H1 (cell line): ENCODE measurements around the gene DAGLA. TPM values are rescaled to one million over a fixed set of nuclear protein-coding genes. Genes with fewer than 3 reads are reported as not detected.
A peak's percentile ranks its signal among the peaks of the same experiment; 100 is the strongest.

Experiments
- CTCF ChIA-PET: fragments of 300-600 bp; sonication (Branson Sonifier 250); formaldehyde crosslinking; loops from one replicate; lab custom pipeline; 2021; ENCODE audit not compliant: partially characterized antibody; lab: Charles Lee
- POLR2A ChIA-PET: fragments of 300-600 bp; sonication (Branson Sonifier 250); formaldehyde crosslinking; loops from one replicate; lab custom pipeline; 2021; ENCODE audit warnings: inconsistent platforms; ENCODE audit not compliant: partially characterized antibody; lab: Charles Lee
- DNase-seq, 2 experiments: peaks; one replicate each; pipeline versions ENCODE4 v3.0.0 to v3.0.0-alpha.2; 2010 to 2022; ENCODE audit warnings: low spot score in 2 of 2, low read depth in 1 of 2, mixed read lengths in 1 of 2
- FAIRE-seq: peaks from 2 replicates; lab custom pipeline; 2011; peaks lifted over from hg19 to GRCh38; lab: Jason Lieb, UNC
- H2AFZ ChIP-seq: 2 replicates; pipeline ENCODE4 v1.8.1; 2012; ENCODE audit warnings: low read length, inconsistent platforms
- H2AK5ac ChIP-seq: 2 replicates; pipeline ENCODE4 v1.6.1; 2013; ENCODE audit warnings: low read depth, low read length
- H2BK120ac ChIP-seq: replicated peaks from 2 replicates; pipeline ENCODE3; 2013; ENCODE audit warnings: low read depth, low read length, inconsistent platforms
- H2BK12ac ChIP-seq: 2 replicates; pipeline ENCODE4 v1.6.1; 2013; ENCODE audit warnings: low read depth, low read length
- H2BK15ac ChIP-seq: 2 replicates; pipeline ENCODE4 v1.6.1; 2013; ENCODE audit warnings: low read length
- H2BK20ac ChIP-seq: 2 replicates; pipeline ENCODE4 v1.6.1; 2013; ENCODE audit warnings: low read length
- H2BK5ac ChIP-seq: 2 replicates; pipeline ENCODE4 v1.6.1; 2013; ENCODE audit warnings: low read depth, low read length
- H3K14ac ChIP-seq: 2 replicates; pipeline ENCODE4 v1.6.1; 2013; ENCODE audit warnings: inconsistent platforms; ENCODE audit not compliant: insufficient read length
- H3K18ac ChIP-seq: 2 replicates; pipeline ENCODE4 v1.6.1; 2013; ENCODE audit warnings: low read length; ENCODE audit errors: extremely low read depth
- H3K23ac ChIP-seq: 2 replicates; pipeline ENCODE4 v1.6.1; 2013; ENCODE audit warnings: inconsistent platforms; ENCODE audit not compliant: insufficient read length
- H3K23me2 ChIP-seq: 2 replicates; pipeline ENCODE4 v1.6.1; 2013; ENCODE audit warnings: low read depth, low read length
- H3K27ac ChIP-seq: 2 replicates; pipeline ENCODE4 v1.6.1; 2011; ENCODE audit warnings: low read depth, low read length, inconsistent platforms
- H3K27me3 ChIP-seq, 4 experiments: replicated peaks in 1 of 4; 1 replicate in 1 of 4; 2 replicates in 3 of 4; pipeline versions ENCODE4 v1.6.1 to v1.8.1; 2011 to 2013; ENCODE audit warnings: low read length in 3 of 4, mild to moderate bottlenecking in 3 of 4, inconsistent platforms in 2 of 4, mixed read lengths in 2 of 4, moderate library complexity in 1 of 4; ENCODE audit not compliant: control insufficient read depth in 3 of 4, insufficient read depth in 3 of 4; ENCODE audit errors: extremely low read depth in 1 of 4
- H3K36me3 ChIP-seq, 4 experiments: 2 replicates each; pipeline versions ENCODE4 v1.6.1 to v1.8.1; 2011 to 2013; ENCODE audit warnings: mild to moderate bottlenecking in 4 of 4, low read length in 3 of 4, moderate library complexity in 2 of 4, control low read depth in 1 of 4, inconsistent platforms in 1 of 4; ENCODE audit not compliant: insufficient read depth in 4 of 4, control insufficient read depth in 2 of 4
- H3K4ac ChIP-seq: replicated peaks from 2 replicates; pipeline ENCODE3; 2013; ENCODE audit warnings: low read length, low read depth, mixed read lengths, inconsistent platforms; ENCODE audit not compliant: insufficient read length
- H3K4me1 ChIP-seq, 4 experiments: replicated peaks in 1 of 4; 1 replicate in 1 of 4; 2 replicates in 3 of 4; pipeline versions ENCODE4 v1.6.1 to v1.8.1; 2011 to 2013; ENCODE audit warnings: low read length in 3 of 4, inconsistent platforms in 2 of 4, mixed read lengths in 1 of 4; ENCODE audit not compliant: insufficient read depth in 4 of 4, control insufficient read depth in 3 of 4
- H3K4me2 ChIP-seq, 2 experiments: 2 replicates each; pipeline versions ENCODE4 v1.6.1 to v1.8.1; 2011 to 2013; ENCODE audit warnings: low read depth in 2 of 2, low read length in 2 of 2, control low read depth in 1 of 2, inconsistent platforms in 1 of 2, mild to moderate bottlenecking in 1 of 2; ENCODE audit not compliant: insufficient read depth in 1 of 2
- H3K4me3 ChIP-seq, 4 experiments: fragments of 200-600, 300-600 bp in 1 of 4; sonication (generic), shearing (Covaris generic), sonication (Bioruptor Twin) in 1 of 4; 2 replicates each; pipeline versions ENCODE4 v1.5.1 to v1.8.1; 2011 to 2016; ENCODE audit warnings: low read length in 4 of 4, low read depth in 3 of 4, control low read depth in 2 of 4, inconsistent platforms in 2 of 4, mild to moderate bottlenecking in 2 of 4, mixed read lengths in 1 of 4, moderate library complexity in 1 of 4; ENCODE audit not compliant: insufficient read depth in 2 of 4; ENCODE audit errors: extremely low read depth in 1 of 4
- H3K56ac ChIP-seq: replicated peaks from 2 replicates; pipeline ENCODE3; 2013; ENCODE audit warnings: low read depth, mild to moderate bottlenecking, mixed read lengths, low read length, inconsistent platforms; ENCODE audit not compliant: insufficient read length
- H3K79me1 ChIP-seq: 2 replicates; pipeline ENCODE4 v1.6.1; 2013; ENCODE audit warnings: low read depth, low read length, control low read depth
- H3K79me2 ChIP-seq, 2 experiments: 2 replicates each; pipeline versions ENCODE4 v1.6.1 to v1.8.1; 2012 to 2013; ENCODE audit warnings: low read length in 2 of 2, mild to moderate bottlenecking in 2 of 2, inconsistent platforms in 1 of 2; ENCODE audit not compliant: insufficient read depth in 2 of 2, control insufficient read depth in 1 of 2
- H3K9ac ChIP-seq, 4 experiments: replicated peaks in 1 of 4; 1 replicate in 1 of 4; 2 replicates in 3 of 4; pipeline versions ENCODE4 v1.6.1 to v1.8.1; 2011 to 2013; ENCODE audit warnings: low read depth in 3 of 4, low read length in 3 of 4, control low read depth in 2 of 4, mild to moderate bottlenecking in 2 of 4, moderate library complexity in 2 of 4, inconsistent platforms in 1 of 4; ENCODE audit errors: extremely low read depth in 1 of 4
- H3K9me3 ChIP-seq, 2 experiments: 2 replicates each; pipeline versions ENCODE4 v1.6.1 to v1.8.1; 2012 to 2013; ENCODE audit warnings: mild to moderate bottlenecking in 2 of 2, moderate library complexity in 2 of 2, control low read depth in 1 of 2, inconsistent platforms in 1 of 2, low read depth in 1 of 2, low read length in 1 of 2, mixed read lengths in 1 of 2; ENCODE audit not compliant: insufficient read depth in 2 of 2
- H4K20me1 ChIP-seq, 2 experiments: replicated peaks in 1 of 2; 2 replicates each; pipeline versions ENCODE3 to v1.8.1; 2011 to 2013; ENCODE audit warnings: inconsistent platforms in 2 of 2, low read length in 2 of 2, mild to moderate bottlenecking in 1 of 2; ENCODE audit not compliant: insufficient read depth in 2 of 2, control insufficient read depth in 1 of 2
- H4K5ac ChIP-seq: 2 replicates; pipeline ENCODE4 v1.6.1; 2013; ENCODE audit warnings: low read length, low read depth, mixed read lengths, inconsistent platforms; ENCODE audit not compliant: insufficient read length
- H4K8ac ChIP-seq: 2 replicates; pipeline ENCODE4 v1.8.0; 2013; ENCODE audit warnings: mild to moderate bottlenecking, moderate library complexity, low read length, inconsistent platforms; ENCODE audit not compliant: insufficient read depth; ENCODE audit errors: extremely low read depth
- H4K91ac ChIP-seq: replicated peaks from 2 replicates; pipeline ENCODE3; 2013; ENCODE audit warnings: low read length, mixed read lengths, inconsistent platforms; ENCODE audit not compliant: insufficient read length
- CTCF ChIP-seq, 3 experiments: IDR thresholded peaks; 1 replicate in 2 of 3; 2 replicates in 1 of 3; pipeline versions ENCODE4 v1.5.1 to v1.6.1; 2011; ENCODE audit warnings: low read length in 3 of 3, mild to moderate bottlenecking in 3 of 3, inconsistent platforms in 2 of 3, low read depth in 1 of 3, moderate library complexity in 1 of 3; ENCODE audit not compliant: insufficient read depth in 1 of 3; ENCODE audit errors: control extremely low read depth in 1 of 3
- EP300 ChIP-seq, 2 experiments: IDR thresholded peaks; 1 replicate in 1 of 2; 2 replicates in 1 of 2; pipeline ENCODE4 v1.6.1; 2011 to 2012; ENCODE audit warnings: low read depth in 2 of 2, low read length in 2 of 2, mild to moderate bottlenecking in 2 of 2, borderline replicate concordance in 1 of 2, inconsistent platforms in 1 of 2, moderate library complexity in 1 of 2
- HDAC2 ChIP-seq, 2 experiments: fragments of 300-600 bp in 1 of 2; sonication (generic) in 1 of 2; IDR thresholded peaks; 2 replicates each; pipeline ENCODE4 v1.6.1; 2011 to 2012; ENCODE audit warnings: low read depth in 2 of 2, low read length in 2 of 2, mild to moderate bottlenecking in 2 of 2, moderate library complexity in 2 of 2, borderline replicate concordance in 1 of 2, inconsistent platforms in 1 of 2
- HDAC6 ChIP-seq: IDR thresholded peaks from one replicate; pipeline ENCODE4 v1.7.1; 2012; ENCODE audit warnings: low read depth, mild to moderate bottlenecking, inconsistent platforms, low read length, moderate library complexity
- JUND ChIP-seq: IDR thresholded peaks from 2 replicates; pipeline ENCODE4 v1.6.1; 2011; ENCODE audit warnings: mild to moderate bottlenecking, improper control_type of control experiment, low read length
- USF2 ChIP-seq: IDR thresholded peaks from 2 replicates; pipeline ENCODE4 v1.6.1; 2011; ENCODE audit warnings: low read length, improper control_type of control experiment
- WGBS, 2 experiments: shearing (Covaris generic) in 1 of 2; methylation state at CpG; one replicate each; pipeline versions ENCODE4 v1.1.6 to v1.1.7; 2013 to 2015; ENCODE audit warnings: low lambda C conversion rate in 2 of 2, mixed read lengths in 2 of 2, inconsistent platforms in 1 of 2, low coverage in 1 of 2, missing lambda C conversion rate in 1 of 2; ENCODE audit not compliant: insufficient replicate concordance in 2 of 2, insufficient coverage in 1 of 2, insufficient read length in 1 of 2; ENCODE audit errors: extremely low coverage in 1 of 2, missing lambda C conversion rate in 1 of 2; 5-methylcytosine and 5-hydroxymethylcytosine counted together
- polyA plus RNA-seq, 7 experiments: library from polyadenylated mRNA; depleted of rRNA in 3 of 7; stranded (reverse) in 5 of 7; unstranded in 2 of 7; fragments of >200 nt in 5 of 7; fragments of 200-250 nt in 2 of 7; gene quantifications; 1 replicate in 5 of 7; 2 replicates in 1 of 7; 4 replicates in 1 of 7; pipeline versions ENCODE4 v1.2.1 to v1.2.3, GENCODE V29; 2011 to 2013; ENCODE audit warnings: missing spikeins in 2 of 7, mixed read lengths in 2 of 7
- total RNA-seq: library from RNA; stranded (reverse); fragmentation: NEBNext Ultra II Directional; extraction: Animal tissue kit (Norgen Biotek cat#: 25700); gene quantifications from 2 replicates; pipeline ENCODE4 v1.2.1, GENCODE V29; 2021

Gene DAGLA
- total and polyA plus RNA-seq, 2 of the 8 experiments (the other 6 are each of a cell fraction or from before 2014, with no cell fraction given): 3.6 to 6.6 TPM

- no peak overlapping the region for H2AK5ac ChIP-seq
- no peak overlapping the region for H2BK120ac ChIP-seq
- H3K79me2 ChIP-seq: no peaks in the 10 kb centered on the region
- no peak overlapping the region for H3K4me2 ChIP-seq
- no peak overlapping the region for H3K18ac ChIP-seq
- POLR2A ChIA-PET: interaction anchor here (1.5 kb wide), 1 partner anchor 10 kb away, joined by 3 read pairs; no protein-coding TSS in a partner anchor
- H3K79me1 ChIP-seq: no peaks in the 10 kb centered on the region
- no peak overlapping the region for H2AFZ ChIP-seq
- no peaks in the 10 kb centered on the region for H3K23me2 ChIP-seq
- no peak overlapping the region for H3K27ac ChIP-seq
- H3K56ac ChIP-seq: no peak overlapping the region
- H3K27me3 ChIP-seq: no peaks in the 10 kb centered on the region
- no peak overlapping the region for H4K5ac ChIP-seq
- H4K20me1 ChIP-seq: peaks cover 0 to 6% of the 10 kb centered on the region in 2 experiments
- H2BK5ac ChIP-seq: no peak overlapping the region
- WGBS, 2 experiments: 93% methylated on average over 11 of the region's 23 CpGs; no CpG with 5 or more reads in 1 of the 2 experiments
- H3K4me3 ChIP-seq: no peak overlapping the region
- peaks cover 0 to 13% (median 0%) of the 10 kb centered on the region in 4 experiments; a peak in 3 of 8 replicates for H3K36me3 ChIP-seq
- no peaks in the 10 kb centered on the region for H3K9me3 ChIP-seq
- H2BK15ac ChIP-seq: no peak overlapping the region
- H3K14ac ChIP-seq: no peak overlapping the region
- no peak overlapping the region for H3K4ac ChIP-seq
- no peak for FAIRE-seq
- CTCF ChIA-PET: interaction anchor here (0.5 to 10.9 kb wide), 27 partner anchors 9 to 649 kb away, joined by 3 to 127 read pairs (median 4); no protein-coding TSS in a partner anchor
- TF ChIP-seq JUND (no peak), USF2 (no peak), HDAC6 (no peak), HDAC2 (IDR thresholded peaks at IDR 0.05; ENCODE audit: borderline replicate concordance in 1 of 2, low read depth in 2 of 2, low read length in 2 of 2) (no peak), CTCF (IDR thresholded peaks at IDR 0.05; ENCODE audit: control extremely low read depth in 1 of 3, insufficient read depth in 1 of 3, low read depth in 1 of 3, low read length in 3 of 3) (peak in 1 of 3 experiments; percentile 26; a peak in 1 of 4 replicates), EP300 (IDR thresholded peaks at IDR 0.05; ENCODE audit: borderline replicate concordance in 1 of 2, low read depth in 2 of 2, low read length in 2 of 2) (no peak)
- TF ChIP-seq, all 59 proteins: peak for 1
- DNase-seq: no peak
- Histone ChIP-seq H4K91ac (no peak overlapping the region), H2BK12ac (no peak overlapping the region), H3K9ac (no peak overlapping the region; a peak in 1 of 7 replicates), H4K8ac (no peak overlapping the region), H2BK20ac (no peak overlapping the region), H3K4me1 (no peaks in the 10 kb centered on the region; a peak in 2 of 7 replicates), H3K23ac (no peak overlapping the region)
Measured at GRCh38 chr11:61737636-61738386, 57.6 kb downstream of the DAGLA start.
